ENCODE results near the gene SLC29A3. TPM values are rescaled to one million over a fixed set of nuclear protein-coding genes. Genes with fewer than 3 reads are reported as not detected.

Gene SLC29A3
- total RNA-seq, 1 donor from 2014 or later, result 1.7 TPM

DNA sequence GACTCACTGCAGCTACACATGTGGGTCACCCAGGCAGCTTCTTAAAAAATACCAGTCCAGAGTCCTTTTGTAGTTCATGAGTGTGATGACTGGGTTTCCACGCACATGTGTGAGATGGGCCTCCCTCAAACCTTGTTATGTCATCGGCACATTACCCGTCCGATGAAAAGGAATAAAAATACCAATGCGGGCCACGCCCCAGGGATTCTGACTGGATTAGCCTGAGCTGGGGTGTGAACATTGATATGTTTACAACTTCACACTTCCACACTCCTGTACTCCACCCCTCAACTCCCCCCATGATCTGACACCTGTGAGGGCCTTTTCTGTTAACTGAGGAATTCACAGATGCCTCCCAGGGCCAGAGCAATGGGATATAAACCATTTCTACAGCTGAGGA is 6.2 kb downstream of the SLC29A3 start:
- Histone ChIP-seq H3K9me3 (replicated peaks) (no peaks in the 10 kb centered on the region), H3K36me3 (peaks cover 19% of the 10 kb centered on the region), H3K27ac (replicated peaks) (no peak overlapping the region), H3K4me3 (no peak overlapping the region), H3K27me3 (ENCODE audit: low read depth) (no peaks in the 10 kb centered on the region), H3K4me1 (peaks cover 5% of the 10 kb centered on the region)
- intact Hi-C loops (cut with micrococcal nuclease), result loop anchor here (10.0 kb wide), 1 partner anchor 380 kb away; no protein-coding TSS in a partner anchor
- TF ChIP-seq, protein P1, sequence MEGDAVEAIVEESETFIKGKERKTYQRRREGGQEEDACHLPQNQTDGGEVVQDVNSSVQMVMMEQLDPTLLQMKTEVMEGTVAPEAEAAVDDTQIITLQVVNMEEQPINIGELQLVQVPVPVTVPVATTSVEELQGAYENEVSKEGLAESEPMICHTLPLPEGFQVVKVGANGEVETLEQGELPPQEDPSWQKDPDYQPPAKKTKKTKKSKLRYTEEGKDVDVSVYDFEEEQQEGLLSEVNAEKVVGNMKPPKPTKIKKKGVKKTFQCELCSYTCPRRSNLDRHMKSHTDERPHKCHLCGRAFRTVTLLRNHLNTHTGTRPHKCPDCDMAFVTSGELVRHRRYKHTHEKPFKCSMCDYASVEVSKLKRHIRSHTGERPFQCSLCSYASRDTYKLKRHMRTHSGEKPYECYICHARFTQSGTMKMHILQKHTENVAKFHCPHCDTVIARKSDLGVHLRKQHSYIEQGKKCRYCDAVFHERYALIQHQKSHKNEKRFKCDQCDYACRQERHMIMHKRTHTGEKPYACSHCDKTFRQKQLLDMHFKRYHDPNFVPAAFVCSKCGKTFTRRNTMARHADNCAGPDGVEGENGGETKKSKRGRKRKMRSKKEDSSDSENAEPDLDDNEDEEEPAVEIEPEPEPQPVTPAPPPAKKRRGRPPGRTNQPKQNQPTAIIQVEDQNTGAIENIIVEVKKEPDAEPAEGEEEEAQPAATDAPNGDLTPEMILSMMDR (IDR thresholded peaks at IDR 0.05; ENCODE audit: borderline replicate concordance), result no peak
- DNase-seq, result no peak

DNA sequence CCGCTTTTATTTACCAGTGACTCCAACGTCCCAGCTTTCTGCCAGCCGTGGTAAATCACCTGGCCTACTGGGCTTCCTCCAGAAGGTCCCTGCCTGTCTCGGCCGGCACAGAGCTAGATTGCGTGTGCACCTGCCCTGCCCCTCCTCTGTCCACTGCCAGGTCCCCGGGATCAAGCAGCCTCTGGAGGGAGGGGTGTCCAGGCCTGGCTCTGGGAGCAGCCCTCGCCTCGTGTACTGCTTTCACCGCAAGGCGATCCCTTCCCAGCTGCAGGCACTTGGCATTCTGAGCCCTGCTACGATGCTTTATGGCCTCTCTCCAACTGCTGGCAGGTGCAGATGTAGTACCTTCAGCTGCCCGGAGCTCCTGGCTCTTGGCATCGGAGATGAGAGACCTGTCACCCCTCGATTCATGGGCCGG is 7.4 kb downstream of the SLC29A3 start:
- intact Hi-C loops (cut with micrococcal nuclease), result loop anchor here (10.0 kb wide), 1 partner anchor 378 kb away; no protein-coding TSS in a partner anchor
- H3K27ac ChIP-seq (replicated peaks), result no peak overlapping the region
- DNase-seq, result no peak
- H3K9me3 ChIP-seq (replicated peaks), result no peaks in the 10 kb centered on the region
- H3K4me1 ChIP-seq, result no peaks in the 10 kb centered on the region
- TF ChIP-seq, protein P1 (IDR thresholded peaks at IDR 0.05; ENCODE audit: borderline replicate concordance), result no peak
- no peak overlapping the region for H3K4me3 ChIP-seq
- H3K36me3 ChIP-seq, result peaks cover 22% of the 10 kb centered on the region
- H3K27me3 ChIP-seq (ENCODE audit: low read depth), result no peaks in the 10 kb centered on the region

DNA sequence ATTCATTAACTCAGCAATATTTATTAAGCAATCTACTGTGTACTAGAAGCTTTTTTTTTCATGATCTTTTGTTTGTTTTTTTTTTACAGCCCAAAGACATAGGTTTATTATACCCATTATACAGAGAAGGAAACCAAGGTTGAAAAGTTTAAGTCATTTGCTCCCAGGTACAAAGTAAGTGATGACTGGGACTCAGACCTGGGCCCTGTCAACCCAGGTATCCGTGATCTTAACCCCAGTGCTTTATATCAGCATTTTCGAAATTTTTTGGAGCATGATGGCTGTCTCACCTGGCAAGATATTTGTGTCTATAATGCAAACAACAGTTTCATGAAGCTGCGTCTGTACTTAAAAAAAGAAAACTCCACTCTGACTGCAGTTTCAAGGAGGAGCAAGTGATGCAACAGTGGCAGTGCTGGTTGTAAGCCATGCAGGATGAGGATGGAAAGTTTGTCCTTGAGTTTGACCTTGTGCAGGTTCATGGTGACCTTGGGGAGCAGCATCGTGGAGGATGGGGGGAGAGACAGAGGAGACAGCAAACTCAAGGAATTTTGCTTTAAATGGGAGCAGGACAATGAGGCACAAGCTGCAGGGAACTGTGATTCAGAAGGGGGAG is 11.8 kb downstream of the SLC29A3 start:
- Histone ChIP-seq H3K27ac (replicated peaks) (no peak overlapping the region), H3K4me3 (no peak overlapping the region), H3K36me3 (peaks cover 16% of the 10 kb centered on the region), H3K4me1 (no peaks in the 10 kb centered on the region), H3K27me3 (ENCODE audit: low read depth) (no peaks in the 10 kb centered on the region), H3K9me3 (replicated peaks) (no peaks in the 10 kb centered on the region)
- intact Hi-C loops (cut with micrococcal nuclease), result no loop called here
- DNase-seq, result no peak
- TF ChIP-seq, protein P1 (IDR thresholded peaks at IDR 0.05; ENCODE audit: borderline replicate concordance), result no peak

DNA sequence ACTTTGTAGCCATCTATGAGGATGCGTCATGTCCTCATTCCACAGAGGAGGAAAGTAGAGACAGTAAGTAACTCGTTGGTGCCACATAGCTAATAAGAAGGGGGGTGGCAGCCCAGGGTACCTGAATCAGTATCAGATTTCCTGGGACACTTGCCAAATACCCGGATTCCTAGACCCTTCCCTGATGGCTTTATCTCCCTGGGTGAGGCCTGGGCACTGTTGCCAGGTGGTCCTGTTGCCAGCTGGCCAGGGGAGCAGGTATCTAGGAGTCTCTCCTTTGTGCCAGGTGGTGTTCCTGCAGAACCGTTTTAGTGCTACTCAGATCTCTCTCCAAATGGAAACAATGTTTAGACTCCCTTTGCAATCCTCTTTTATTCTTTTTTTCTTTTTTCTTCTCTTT is 12.7 kb downstream of the SLC29A3 start:
- TF ChIP-seq, protein P1 (IDR thresholded peaks at IDR 0.05; ENCODE audit: borderline replicate concordance), result no peak
- H3K4me3 ChIP-seq, result no peak overlapping the region
- no peaks in the 10 kb centered on the region for H3K4me1 ChIP-seq
- H3K27ac ChIP-seq (replicated peaks), result no peak overlapping the region
- no peak for DNase-seq
- intact Hi-C loops (cut with micrococcal nuclease), result no loop called here
- H3K9me3 ChIP-seq (replicated peaks), result no peaks in the 10 kb centered on the region
- H3K27me3 ChIP-seq (ENCODE audit: low read depth), result no peaks in the 10 kb centered on the region
- H3K36me3 ChIP-seq, result peaks cover 16% of the 10 kb centered on the region

DNA sequence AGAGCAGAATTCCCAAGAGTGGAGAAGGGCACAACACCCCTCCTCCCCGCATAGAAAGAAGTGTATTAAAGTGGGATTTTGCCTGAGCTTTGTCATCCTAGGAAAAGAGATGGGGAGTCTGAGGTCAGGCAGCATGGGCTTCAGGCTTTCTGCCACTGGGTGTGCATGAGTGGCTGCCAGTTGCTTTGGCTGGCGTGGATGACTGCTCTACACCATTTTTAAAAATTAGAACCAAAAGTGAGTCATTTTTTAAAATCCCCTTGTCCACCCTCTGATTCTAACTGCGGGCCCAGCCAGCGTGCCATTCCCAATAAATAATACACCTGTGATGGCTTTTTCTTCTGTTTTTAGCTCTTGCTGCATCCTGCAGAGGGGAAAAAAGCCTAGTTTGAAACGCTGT is 13.4 kb downstream of the SLC29A3 start:
- no peak overlapping the region for H3K27ac ChIP-seq (replicated peaks)
- intact Hi-C loops (cut with micrococcal nuclease), result no loop called here

More for the DNA sequence above, 13.4 kb downstream of the SLC29A3 start:
- peaks cover 16% of the 10 kb centered on the region for H3K36me3 ChIP-seq
- no peaks in the 10 kb centered on the region for H3K27me3 ChIP-seq (ENCODE audit: low read depth)
- H3K9me3 ChIP-seq (replicated peaks), result no peaks in the 10 kb centered on the region
- no peaks in the 10 kb centered on the region for H3K4me1 ChIP-seq
- TF ChIP-seq, protein P1 (IDR thresholded peaks at IDR 0.05; ENCODE audit: borderline replicate concordance), result no peak
- DNase-seq, result no peak
- no peak overlapping the region for H3K4me3 ChIP-seq

Measured in left ventricle myocardium inferior (tissue), 1 donor.